Hepatic stellate cell (primary cell): ENCODE results near the gene FMC1.

Experiments used
- DNase-seq: peaks from one replicate; pipeline ENCODE4 v3.0.0; 2011; ENCODE audit warnings: low spot score

FMC1 gene

GRCh38 chr7:139374246-139374645 lies 33.1 kb downstream of the FMC1 start:
- DNase-seq, result no peak

GRCh38 chr7:139382439-139382838 lies 41.3 kb downstream of the FMC1 start:
- no peak for DNase-seq

GRCh38 chr7:139384611-139385010 lies 43.5 kb downstream of the FMC1 start:
- no peak for DNase-seq

GRCh38 chr7:139387594-139387993 lies 46.5 kb downstream of the FMC1 start:
- DNase-seq, result no peak

GRCh38 chr7:139389091-139389490 lies 48.0 kb downstream of the FMC1 start:
- DNase-seq, result no peak

- no peak for DNase-seq
These were observed 48.6 kb downstream of the FMC1 start for GRCh38 chr7:139389774-139390173.

GRCh38 chr7:139393621-139394211 lies 52.6 kb downstream of the FMC1 start:
- DNase-seq, result no peak

GRCh38 chr7:139394540-139394939 lies 53.4 kb downstream of the FMC1 start:
- no peak for DNase-seq
